ENCODE measurements around the gene KCNJ6.

DNA sequence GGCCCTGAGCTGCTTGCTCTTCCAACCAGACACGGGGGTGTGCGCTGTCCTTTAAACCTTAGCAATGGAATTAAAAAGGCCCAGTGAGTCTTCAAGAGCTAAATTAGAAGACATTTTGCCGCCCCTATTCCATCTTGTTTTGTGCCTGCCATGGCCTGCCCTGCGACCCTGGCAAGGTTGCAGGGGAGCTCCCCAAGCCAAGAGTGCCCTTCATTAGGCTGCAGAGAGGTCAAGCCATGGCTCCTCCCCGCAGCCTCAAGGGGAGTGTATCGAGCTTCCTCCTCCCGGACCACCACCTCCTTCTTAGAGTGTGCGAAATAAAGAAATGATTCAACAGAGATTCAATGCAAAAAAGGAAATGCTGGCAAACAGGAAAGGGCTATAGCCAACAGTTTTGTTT, 293.5 kb downstream of the KCNJ6 start:
- TF ChIP-seq POLR2A (IDR thresholded peaks at IDR 0.05; ENCODE audit: extremely low read depth, insufficient read length) (no peak), CTCF (IDR thresholded peaks at IDR 0.05; ENCODE audit: low read depth, low read length) (no peak)
